GM10266 (cell line): ENCODE measurements around the gene DPY19L1.
"Not testable (repeated sequence)": the region's sequence is repeated elsewhere in the genome, so short reads cannot be mapped to it uniquely, and the experiment has no call there.

ENCODE experiments used
- DNase-seq: peaks from one replicate; pipeline ENCODE4 v3.0.0; 2012; ENCODE audit errors: extremely low spot score
- TF ChIP-seq, protein P1 (sequence below): IDR thresholded peaks from 2 replicates; pipeline ENCODE4 v1.5.1; 2012; ENCODE audit warnings: mild to moderate bottlenecking, low read depth; ENCODE audit not compliant: control insufficient read depth, insufficient read depth; ENCODE audit errors: missing control alignments

The DPY19L1 gene

DNA sequence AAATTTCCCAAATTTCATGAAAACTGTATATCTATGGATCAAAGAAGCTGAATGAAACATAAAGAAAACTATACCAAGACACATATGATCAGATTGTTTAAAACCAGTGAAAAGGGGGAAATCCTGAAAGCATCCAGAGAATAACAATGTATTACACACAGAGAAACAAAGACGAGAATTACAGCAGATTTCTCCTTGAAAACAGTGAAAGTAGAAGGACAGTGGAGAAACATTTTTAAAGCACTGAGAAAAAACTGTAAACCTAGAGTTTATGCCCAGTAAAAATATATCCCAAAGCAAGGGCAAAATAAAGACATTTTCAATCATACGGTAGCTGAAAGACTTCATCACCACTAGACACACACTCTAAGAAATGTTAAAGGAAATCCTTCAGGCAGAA is 121.0 kb downstream of the DPY19L1 start:
- TF ChIP-seq, protein P1, sequence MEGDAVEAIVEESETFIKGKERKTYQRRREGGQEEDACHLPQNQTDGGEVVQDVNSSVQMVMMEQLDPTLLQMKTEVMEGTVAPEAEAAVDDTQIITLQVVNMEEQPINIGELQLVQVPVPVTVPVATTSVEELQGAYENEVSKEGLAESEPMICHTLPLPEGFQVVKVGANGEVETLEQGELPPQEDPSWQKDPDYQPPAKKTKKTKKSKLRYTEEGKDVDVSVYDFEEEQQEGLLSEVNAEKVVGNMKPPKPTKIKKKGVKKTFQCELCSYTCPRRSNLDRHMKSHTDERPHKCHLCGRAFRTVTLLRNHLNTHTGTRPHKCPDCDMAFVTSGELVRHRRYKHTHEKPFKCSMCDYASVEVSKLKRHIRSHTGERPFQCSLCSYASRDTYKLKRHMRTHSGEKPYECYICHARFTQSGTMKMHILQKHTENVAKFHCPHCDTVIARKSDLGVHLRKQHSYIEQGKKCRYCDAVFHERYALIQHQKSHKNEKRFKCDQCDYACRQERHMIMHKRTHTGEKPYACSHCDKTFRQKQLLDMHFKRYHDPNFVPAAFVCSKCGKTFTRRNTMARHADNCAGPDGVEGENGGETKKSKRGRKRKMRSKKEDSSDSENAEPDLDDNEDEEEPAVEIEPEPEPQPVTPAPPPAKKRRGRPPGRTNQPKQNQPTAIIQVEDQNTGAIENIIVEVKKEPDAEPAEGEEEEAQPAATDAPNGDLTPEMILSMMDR = no peak
- DNase-seq = no peak

DNA sequence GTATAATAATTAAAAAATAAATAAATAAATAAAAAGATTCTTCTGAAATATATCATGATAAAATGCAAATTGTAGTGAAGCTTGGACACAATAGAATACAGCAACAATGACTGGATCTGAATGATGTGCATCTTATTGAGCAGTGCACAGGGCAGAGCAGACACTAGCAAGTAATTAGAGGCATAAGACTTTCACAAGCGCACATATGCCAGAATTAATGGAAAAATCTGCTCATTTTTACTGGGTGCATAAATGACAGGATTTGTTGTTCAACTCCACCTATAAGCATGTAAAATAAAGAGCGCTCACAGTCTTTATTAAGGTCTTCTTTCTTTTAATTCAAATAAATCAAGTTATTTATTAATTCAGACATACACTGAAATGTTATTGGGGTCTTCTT is 125.0 kb downstream of the DPY19L1 start:
- no peak for DNase-seq
- TF ChIP-seq, protein P1 = no peak

DNA sequence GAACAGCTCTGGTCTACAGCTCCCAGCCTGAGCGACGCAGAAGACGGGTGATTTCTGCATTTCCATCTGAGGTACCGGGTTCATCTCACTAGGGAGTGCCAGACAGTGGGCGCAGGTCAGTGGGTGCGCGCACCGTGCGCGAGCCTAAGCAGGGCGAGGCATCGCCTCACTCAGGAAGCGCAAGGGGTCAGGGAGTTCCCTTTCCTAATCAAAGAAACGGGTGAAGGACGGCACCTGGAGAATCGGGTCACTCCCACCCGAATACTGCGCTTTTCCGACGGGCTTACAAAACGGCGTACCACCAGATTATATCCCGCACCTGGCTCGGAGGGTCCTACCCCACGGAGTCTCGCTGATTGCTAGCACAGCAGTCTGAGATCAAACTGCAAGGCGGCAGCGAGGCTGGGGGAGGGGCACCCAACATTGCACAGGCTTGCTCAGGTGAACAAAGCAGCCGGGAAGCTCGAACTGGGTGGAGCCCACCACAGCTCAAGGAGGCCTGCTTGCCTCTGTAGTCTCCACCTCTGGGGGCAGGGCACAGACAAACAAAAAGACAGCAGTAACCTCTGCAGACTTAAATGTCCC is 130.9 kb downstream of the DPY19L1 start:
- DNase-seq = not testable (repeated sequence)

DNA sequence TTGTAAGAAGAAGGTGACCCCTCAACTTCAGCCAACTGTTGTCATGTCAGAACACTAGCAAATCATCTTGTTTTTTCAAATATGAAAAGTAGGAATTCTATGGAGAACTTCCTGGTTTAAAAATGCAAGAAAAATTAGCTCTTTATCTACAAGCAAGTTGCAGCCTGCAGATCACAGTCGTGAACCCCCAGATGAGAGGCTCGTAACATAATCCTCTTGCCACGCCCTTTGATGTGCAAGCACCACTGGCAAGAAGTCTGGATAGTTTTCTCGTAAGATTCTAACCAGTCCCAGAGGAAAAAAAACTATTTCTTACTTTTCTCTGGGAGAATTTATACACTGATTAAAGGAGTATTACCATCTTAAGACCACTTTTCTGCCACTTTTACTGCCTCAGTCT is 132.3 kb downstream of the DPY19L1 start:
- TF ChIP-seq, protein P1 = no peak
- DNase-seq = no peak

DNA sequence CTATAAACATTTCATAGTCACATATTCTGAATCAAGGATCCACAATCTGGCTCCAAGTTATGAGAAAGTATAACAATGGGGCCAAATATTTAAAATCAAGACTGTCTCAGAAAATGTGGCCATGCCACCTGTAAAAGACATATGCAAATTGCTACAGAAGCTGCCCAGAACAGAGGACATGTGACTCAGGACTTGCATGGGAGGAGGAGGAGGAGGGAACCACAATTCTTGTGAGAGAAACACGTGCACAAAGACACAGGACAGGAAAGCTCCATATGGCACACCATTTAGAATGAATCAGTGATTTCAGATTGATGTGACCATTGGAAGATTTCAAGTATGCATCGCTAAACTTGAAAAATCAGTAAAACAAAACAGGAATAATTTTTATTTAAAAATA is 133.4 kb downstream of the DPY19L1 start:
- not testable (repeated sequence) for DNase-seq

DNA sequence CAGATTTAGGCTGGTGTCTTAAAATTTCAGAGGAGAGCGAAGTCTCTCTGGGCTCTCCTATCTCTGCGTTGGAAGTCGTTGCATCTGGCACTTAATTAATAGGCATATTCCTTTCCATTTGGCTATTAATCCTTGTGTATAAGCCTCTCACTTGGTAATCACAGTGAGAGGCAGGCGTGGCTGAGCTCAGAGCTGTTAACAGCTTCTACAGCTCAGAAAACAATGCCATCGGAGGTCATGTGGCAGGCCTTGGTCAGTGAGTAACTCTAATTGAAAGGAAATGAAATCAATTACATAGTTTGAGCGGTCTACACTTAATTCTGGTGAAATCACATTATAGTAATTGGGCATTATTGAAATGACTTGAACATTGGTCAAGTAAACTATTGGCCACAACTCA is 135.1 kb downstream of the DPY19L1 start:
- no peak for DNase-seq
- TF ChIP-seq, protein P1 = no peak

DNA sequence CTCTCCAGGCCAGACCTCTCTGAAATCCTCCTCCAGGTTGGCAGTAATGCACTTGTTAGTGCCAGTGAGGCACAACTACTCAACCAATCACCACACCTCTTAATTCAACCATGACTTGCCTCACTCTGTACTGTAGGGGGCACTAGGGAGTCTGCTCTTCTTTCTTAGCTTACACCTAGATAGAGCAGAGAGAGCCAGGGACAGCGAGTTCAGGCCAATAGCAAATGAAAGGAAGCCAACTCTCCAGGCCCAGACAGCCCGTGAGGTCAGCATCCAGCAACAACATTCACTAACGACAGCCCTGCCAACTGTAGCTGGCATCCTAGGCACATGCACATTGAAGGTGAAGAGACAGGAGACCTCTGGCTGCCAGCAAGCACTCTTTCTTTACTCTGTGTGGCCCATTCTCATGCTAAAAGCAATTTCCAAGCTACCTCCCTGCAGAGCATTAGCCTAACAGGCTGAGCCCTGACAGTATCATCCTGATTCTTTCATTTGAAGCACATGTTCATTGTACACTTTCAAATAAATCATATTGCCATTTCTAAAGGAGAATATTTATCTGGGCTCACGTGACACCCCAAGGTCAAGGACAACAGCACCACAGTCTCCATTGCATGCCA is 136.3 kb downstream of the DPY19L1 start:
- DNase-seq = peak; percentile 40

DNA sequence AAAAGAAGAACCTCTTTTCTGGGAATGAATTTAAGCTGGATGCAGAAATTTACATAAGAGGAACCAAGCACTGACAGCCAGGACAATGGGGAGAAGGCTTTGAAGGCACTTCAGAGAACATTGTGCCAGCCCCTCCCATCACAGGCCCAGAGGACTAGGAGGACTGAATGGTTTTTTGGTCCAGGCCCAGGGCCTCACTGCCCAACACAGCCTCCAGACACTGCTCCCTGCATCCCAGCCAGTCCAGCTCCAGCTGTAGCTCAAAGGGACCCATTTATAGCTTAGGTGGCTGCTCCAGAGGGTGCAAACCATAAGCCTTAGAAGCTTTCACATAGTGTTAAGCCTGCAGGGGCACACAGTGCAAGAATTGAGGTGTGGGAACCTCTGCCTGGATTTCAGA is 142.1 kb downstream of the DPY19L1 start:
- TF ChIP-seq, protein P1 = no peak
- DNase-seq = no peak

More for the DNA sequence above, 136.3 kb downstream of the DPY19L1 start:
- TF ChIP-seq, protein P1 = peak; percentile 43
